ENCODE results near the gene ANKDD1B. TPM values are rescaled to one million over a fixed set of nuclear protein-coding genes. Genes with fewer than 3 reads are reported as not detected.
A peak's percentile ranks its signal among the peaks of the same experiment; 100 is the strongest.
"Not testable (repeated sequence)": the region's sequence is repeated elsewhere in the genome, so short reads cannot be mapped to it uniquely, and the experiment has no call there.

Gene ANKDD1B
- total RNA-seq = under 1 TPM in 1 of 2 donors, not detected in 1; 0.19 TPM

- no peaks in the 10 kb centered on the region for H3K36me3 Mint-ChIP-seq
- DNase-seq (ENCODE audit: low spot score in 2 of 2) (peak in 1 of 2 donors; percentile 10), ATAC-seq (peak; percentile 20 to 57)
- H3K27ac Mint-ChIP-seq = peak within 1 kb of the TSS in 1 of 2 donors; percentile 22
- peaks cover 0 to 4% of the 10 kb centered on the region in 2 donors for H3K9me3 Mint-ChIP-seq
Measured at GRCh38 chr5:75611311-75612225, at the start of gene ANKDD1B. ANKDD1B (plus strand) TSS chr5:75611453; CDS start chr5:75611635, 182 bp downstream.

- DNase-seq (ENCODE audit: low spot score in 2 of 2) = peak in 1 of 2 donors; percentile 6
- peaks cover 12 to 34% of the 10 kb centered on the region in 2 donors for H3K9me3 Mint-ChIP-seq
Measured at GRCh38 chr5:75565991-75566709, 45.1 kb upstream of the ANKDD1B start.

GRCh38 chr5:75566710-75567309 lies 44.4 kb upstream of the ANKDD1B start:
- DNase-seq (ENCODE audit: low spot score in 2 of 2) = peak; percentile 59 to 74
- H3K36me3 Mint-ChIP-seq = peaks cover 32 to 71% of the 10 kb centered on the region in 2 donors
- ATAC-seq = peak; percentile 91 to 92
- H3K27ac Mint-ChIP-seq = peak overlapping the region; percentile 81 to 95
- H3K9me3 Mint-ChIP-seq = peaks cover 9 to 30% of the 10 kb centered on the region in 2 donors

More at GRCh38 chr5:75565991-75566709, 45.1 kb upstream of the ANKDD1B start:
- peak in 1 of 2 donors; percentile 12 for ATAC-seq
- Mint-ChIP-seq H3K27ac (peak overlapping the region; percentile 81 to 95), H3K36me3 (peaks cover 32 to 71% of the 10 kb centered on the region in 2 donors)

GRCh38 chr5:75567710-75568109 lies 43.5 kb upstream of the ANKDD1B start:
- H3K27ac Mint-ChIP-seq = peak overlapping the region; percentile 81 to 95
- H3K9me3 Mint-ChIP-seq = peaks cover 9 to 22% of the 10 kb centered on the region in 2 donors
- ATAC-seq (peak; percentile 58 to 82), DNase-seq (ENCODE audit: low spot score in 2 of 2) (peak in 1 of 2 donors; percentile 19)
- peaks cover 24 to 71% of the 10 kb centered on the region in 2 donors for H3K36me3 Mint-ChIP-seq

- Mint-ChIP-seq H3K9me3 (peaks cover 8 to 19% of the 10 kb centered on the region in 2 donors), H3K36me3 (peaks cover 19 to 70% of the 10 kb centered on the region in 2 donors), H3K27ac (peak overlapping the region in 1 of 2 donors; percentile 95)
- ATAC-seq (no peak), DNase-seq (ENCODE audit: low spot score in 2 of 2) (no peak)
Measured at GRCh38 chr5:75568202-75568601, 43.1 kb upstream of the ANKDD1B start.

GRCh38 chr5:75571547-75571946 lies 39.7 kb upstream of the ANKDD1B start:
- no peak for DNase-seq (ENCODE audit: low spot score in 2 of 2)
- peaks cover 0 to 47% of the 10 kb centered on the region in 2 donors for H3K36me3 Mint-ChIP-seq
- no peaks in the 10 kb centered on the region for H3K9me3 Mint-ChIP-seq
- ATAC-seq = no peak
- H3K27ac Mint-ChIP-seq = no peak overlapping the region

GRCh38 chr5:75574791-75575190 lies 36.5 kb upstream of the ANKDD1B start:
- Mint-ChIP-seq H3K27ac (peak overlapping the region in 1 of 2 donors; percentile 67), H3K9me3 (no peaks in the 10 kb centered on the region), H3K36me3 (peaks cover 0 to 41% of the 10 kb centered on the region in 2 donors)
- no peak for ATAC-seq
- no peak for DNase-seq (ENCODE audit: low spot score in 2 of 2)

GRCh38 chr5:75578280-75578679 lies 33.0 kb upstream of the ANKDD1B start:
- DNase-seq (ENCODE audit: low spot score in 2 of 2); ATAC-seq; H3K27ac Mint-ChIP-seq; H3K9me3 Mint-ChIP-seq: not testable (repeated sequence)
- peaks cover 0 to 13% of the 10 kb centered on the region in 2 donors for H3K36me3 Mint-ChIP-seq

- ATAC-seq (no peak), DNase-seq (ENCODE audit: low spot score in 2 of 2) (no peak)
- no peaks in the 10 kb centered on the region for H3K9me3 Mint-ChIP-seq
- H3K36me3 Mint-ChIP-seq = peaks cover 0 to 7% of the 10 kb centered on the region in 2 donors
- H3K27ac Mint-ChIP-seq = no peak overlapping the region
Measured at GRCh38 chr5:75584641-75585040, 26.6 kb upstream of the ANKDD1B start.

- H3K9me3 Mint-ChIP-seq = no peaks in the 10 kb centered on the region
- peaks cover 7% of the 10 kb centered on the region in 2 donors for H3K36me3 Mint-ChIP-seq
- DNase-seq (ENCODE audit: low spot score in 2 of 2) (no peak), ATAC-seq (no peak)
- H3K27ac Mint-ChIP-seq = no peak overlapping the region
Measured at GRCh38 chr5:75588666-75589065, 22.6 kb upstream of the ANKDD1B start.

- no peaks in the 10 kb centered on the region for H3K9me3 Mint-ChIP-seq
- ATAC-seq = no peak
Measured at GRCh38 chr5:75600535-75600934, 10.7 kb upstream of the ANKDD1B start.

GRCh38 chr5:75601567-75601966 lies 9.7 kb upstream of the ANKDD1B start:
- Mint-ChIP-seq H3K9me3 (no peaks in the 10 kb centered on the region), H3K36me3 (peaks cover 15 to 18% of the 10 kb centered on the region in 2 donors), H3K27ac (no peak overlapping the region)
- DNase-seq (ENCODE audit: low spot score in 2 of 2) (no peak), ATAC-seq (no peak)

More at GRCh38 chr5:75600535-75600934, 10.7 kb upstream of the ANKDD1B start:
- Mint-ChIP-seq H3K27ac (no peak overlapping the region), H3K36me3 (peaks cover 15 to 18% of the 10 kb centered on the region in 2 donors)
- no peak for DNase-seq (ENCODE audit: low spot score in 2 of 2)

- no peak for ATAC-seq
- Mint-ChIP-seq H3K36me3 (peaks cover 15 to 18% of the 10 kb centered on the region in 2 donors), H3K9me3 (no peaks in the 10 kb centered on the region), H3K27ac (no peak overlapping the region)
- DNase-seq (ENCODE audit: low spot score in 2 of 2) = no peak
Measured at GRCh38 chr5:75601996-75602395, 9.3 kb upstream of the ANKDD1B start.

- peaks cover 15 to 18% of the 10 kb centered on the region in 2 donors for H3K36me3 Mint-ChIP-seq
- no peaks in the 10 kb centered on the region for H3K9me3 Mint-ChIP-seq
- DNase-seq (ENCODE audit: low spot score in 2 of 2) (no peak), ATAC-seq (no peak)
- H3K27ac Mint-ChIP-seq = peak overlapping the region in 1 of 2 donors; percentile 11
Measured at GRCh38 chr5:75603371-75603770, 7.9 kb upstream of the ANKDD1B start.

- Mint-ChIP-seq H3K36me3 (peaks cover 15 to 18% of the 10 kb centered on the region in 2 donors), H3K9me3 (no peaks in the 10 kb centered on the region), H3K27ac (peak overlapping the region in 1 of 2 donors; percentile 11)
- DNase-seq (ENCODE audit: low spot score in 2 of 2) = no peak
- ATAC-seq = no peak
Measured at GRCh38 chr5:75603821-75604220, 7.4 kb upstream of the ANKDD1B start.

GRCh38 chr5:75607341-75607740 lies 3.9 kb upstream of the ANKDD1B start:
- not testable (repeated sequence) for H3K9me3 Mint-ChIP-seq; ATAC-seq; DNase-seq (ENCODE audit: low spot score in 2 of 2); H3K27ac Mint-ChIP-seq; H3K36me3 Mint-ChIP-seq

All from activated naive CD4-positive, alpha-beta T cell treated with anti-CD3 and anti-CD28 coated beads, Interleukin-2, amount 50 U/mL, for 72 hours (primary cell).